AG04450 (cell line): Measurements from ENCODE around the gene BCKDHB. TPM values are rescaled to one million over a fixed set of nuclear protein-coding genes. Genes with fewer than 3 reads are reported as not detected.
A peak's percentile ranks its signal among the peaks of the same experiment; 100 is the strongest.
"Not testable (repeated sequence)": the region's sequence is repeated elsewhere in the genome, so short reads cannot be mapped to it uniquely, and the experiment has no call there.

Source experiments
- CTCF ChIA-PET: fragments of 300-600, 350-600 bp; formaldehyde crosslinking; extraction: SDS; loops from one replicate; lab custom pipeline; 2022; ENCODE audit warnings: antibody characterized with exemption, inconsistent platforms; lab: Charles Lee
- POLR2A ChIA-PET: fragments of 350-600 bp; formaldehyde crosslinking; extraction: SDS; loops from one replicate; lab custom pipeline; 2021; ENCODE audit warnings: antibody characterized with exemption, inconsistent platforms; lab: Yijun Ruan, JAX
- DNase-seq: peaks from one replicate; pipeline ENCODE4 v3.0.0-alpha.2; 2011; ENCODE audit warnings: low read depth, low spot score
- H3K27ac ChIP-seq: one replicate; pipeline ENCODE4 v1.5.1; 2012; ENCODE audit warnings: low read depth, low read length, control low read depth
- H3K27me3 ChIP-seq: one replicate; pipeline ENCODE4 v1.6.0; 2012; ENCODE audit warnings: low read length; ENCODE audit not compliant: control insufficient read depth, insufficient read depth
- H3K4me3 ChIP-seq: 2 replicates; pipeline ENCODE4 v1.5.1; 2011; ENCODE audit warnings: mild to moderate bottlenecking, low read depth, low read length, control low read depth
- H3K9me3 ChIP-seq: 2 replicates; pipeline ENCODE4 v1.5.1; 2012; ENCODE audit warnings: low read length; ENCODE audit not compliant: control insufficient read depth, insufficient read depth
- CTCF ChIP-seq: IDR thresholded peaks from 2 replicates; pipeline ENCODE4 v1.5.1; 2011; ENCODE audit warnings: low read depth, low read length, control low read depth, inconsistent platforms
- polyA plus RNA-seq: library from polyadenylated mRNA; depleted of rRNA; stranded (reverse); fragments of >200 nt; gene quantifications from 2 replicates; pipeline ENCODE4 v1.2.3, GENCODE V29; 2011

The BCKDHB gene
- polyA plus RNA-seq, 1 experiment = 21.3 TPM

GRCh38 chr6:80105972-80106417 lies 476 bp upstream of the BCKDHB start:
- H3K9me3 ChIP-seq = no peaks in the 10 kb centered on the region
- no peak for DNase-seq
- TF ChIP-seq CTCF = no peak
- ChIA-PET CTCF (interaction anchor here (1.3 to 1.8 kb wide), 2 partner anchors 108 to 157 kb away, joined by 3 to 10 read pairs; no protein-coding TSS in a partner anchor), POLR2A (interaction anchor here (0.6 to 1.3 kb wide), 3 partner anchors 21 to 108 kb away, joined by 3 read pairs; no protein-coding TSS in a partner anchor)
- H3K4me3 ChIP-seq = peak overlapping the region; percentile 55
- no peak overlapping the region for H3K27ac ChIP-seq
- H3K27me3 ChIP-seq = no peaks in the 10 kb centered on the region

- H3K27me3 ChIP-seq, DNase-seq, H3K4me3 ChIP-seq, CTCF ChIA-PET, POLR2A ChIA-PET, H3K27ac ChIP-seq, H3K9me3 ChIP-seq: not testable (repeated sequence)
Observed at GRCh38 chr6:80122576-80122975, 16.1 kb downstream of the BCKDHB start.

- ChIA-PET POLR2A (interaction anchor here (1.0 kb wide), 1 partner anchor 21 kb away, joined by 3 read pairs; no protein-coding TSS in a partner anchor), CTCF (interaction anchor here (0.7 kb wide), 1 partner anchor 177 kb away, joined by 3 read pairs; no protein-coding TSS in a partner anchor)
- Histone ChIP-seq H3K27me3 (no peaks in the 10 kb centered on the region), H3K27ac (no peak overlapping the region), H3K4me3 (no peak overlapping the region), H3K9me3 (no peaks in the 10 kb centered on the region)
- DNase-seq = no peak
- no peak for TF ChIP-seq CTCF
Observed at GRCh38 chr6:80126657-80127345, 20.3 kb downstream of the BCKDHB start.

- no peak overlapping the region for H3K4me3 ChIP-seq
- H3K27me3 ChIP-seq = no peaks in the 10 kb centered on the region
- DNase-seq = no peak
- ChIA-PET POLR2A (no interaction called here), CTCF (interaction anchor here (1.5 kb wide), 1 partner anchor 261 kb away, joined by 3 read pairs; no protein-coding TSS in a partner anchor)
- no peak overlapping the region for H3K27ac ChIP-seq
- no peak for TF ChIP-seq CTCF
- no peaks in the 10 kb centered on the region for H3K9me3 ChIP-seq
Observed at GRCh38 chr6:80129485-80129884, 23.0 kb downstream of the BCKDHB start.

GRCh38 chr6:80133020-80133419 lies 26.5 kb downstream of the BCKDHB start:
- Histone ChIP-seq H3K27ac (no peak overlapping the region), H3K27me3 (no peaks in the 10 kb centered on the region), H3K9me3 (no peaks in the 10 kb centered on the region), H3K4me3 (no peak overlapping the region)
- POLR2A ChIA-PET = no interaction called here
- TF ChIP-seq CTCF = peak; percentile 64
- CTCF ChIA-PET = interaction anchor here (0.8 to 1.3 kb wide), 2 partner anchors 71 to 1621 kb away, joined by 4 read pairs; no protein-coding TSS in a partner anchor
- DNase-seq = peak; percentile 16
